Loucy (cell line): ENCODE results near the gene MED17.

ENCODE experiments used
- H2AFZ ChIP-seq: fragments of 200-600 bp; sonication (generic); 2 replicates; pipeline ENCODE4 v1.6.0; 2016; ENCODE audit warnings: antibody characterized with exemption, mild to moderate bottlenecking, low read length, moderate library complexity
- H3F3A ChIP-seq: fragments of 200-600 bp; 2 replicates; pipeline ENCODE4 v1.6.0; 2016; ENCODE audit warnings: antibody characterized with exemption, low read depth, mild to moderate bottlenecking
- H3K27me3 ChIP-seq: fragments of 200-600 bp; sonication (generic); 2 replicates; pipeline ENCODE4 v1.6.1; 2014; ENCODE audit warnings: low read length, mild to moderate bottlenecking; ENCODE audit not compliant: insufficient read depth, poor library complexity, severe bottlenecking
- H3K36me3 ChIP-seq: fragments of 200-600 bp; sonication (generic); 2 replicates; pipeline ENCODE4 v1.6.1; 2016; ENCODE audit warnings: low read length; ENCODE audit not compliant: insufficient read depth
- H3K4me1 ChIP-seq: fragments of 200-600 bp; sonication (generic); 2 replicates; pipeline ENCODE4 v1.5.1; 2014; ENCODE audit warnings: low read length, mild to moderate bottlenecking; ENCODE audit not compliant: insufficient read depth, poor library complexity, severe bottlenecking
- H3K4me2 ChIP-seq: fragments of 200-600 bp; sonication (generic); 2 replicates; pipeline ENCODE4 v1.6.0; 2014; ENCODE audit warnings: antibody characterized with exemption, low read length, low read depth, mild to moderate bottlenecking; ENCODE audit not compliant: poor library complexity, severe bottlenecking
- H3K4me3 ChIP-seq: fragments of 200-600 bp; sonication (generic); 2 replicates; pipeline ENCODE4 v1.5.1; 2014; ENCODE audit warnings: low read length, mild to moderate bottlenecking, mixed read lengths; ENCODE audit not compliant: poor library complexity, severe bottlenecking
- H3K79me2 ChIP-seq: fragments of 200-600 bp; sonication (generic); 2 replicates; pipeline ENCODE4 v1.6.1; 2014; ENCODE audit warnings: low read length; ENCODE audit not compliant: insufficient read depth
- H3K9ac ChIP-seq: fragments of 200-600 bp; sonication (generic); 2 replicates; pipeline ENCODE4 v1.6.0; 2014; ENCODE audit warnings: mild to moderate bottlenecking, low read depth, low read length, moderate library complexity; ENCODE audit not compliant: poor library complexity, severe bottlenecking
- H3K9me2 ChIP-seq: fragments of 200-600 bp; sonication (generic); replicated peaks from 2 replicates; pipeline ENCODE4 v1.6.1; 2016; ENCODE audit warnings: low read depth, low read length, mixed read lengths
- H3K9me3 ChIP-seq: fragments of 200-600 bp; sonication (generic); 2 replicates; pipeline ENCODE4 v1.6.1; 2014; ENCODE audit warnings: mild to moderate bottlenecking, antibody characterized with exemption, low read length, low read depth; ENCODE audit not compliant: insufficient read depth
- H4K20me1 ChIP-seq: fragments of 200-600 bp; sonication (generic); 2 replicates; pipeline ENCODE4 v1.6.0; 2014; ENCODE audit warnings: antibody characterized with exemption, low read length, mild to moderate bottlenecking; ENCODE audit not compliant: insufficient read depth, poor library complexity, severe bottlenecking
- CTCF ChIP-seq: fragments of 200-600 bp; sonication (generic); conservative IDR thresholded peaks from 2 replicates; pipeline ENCODE4 v1.5.1; 2014; ENCODE audit warnings: mild to moderate bottlenecking, antibody characterized with exemption, low read length
- EZH2phosphoT487 ChIP-seq: fragments of 200-600 bp; IDR thresholded peaks from 2 replicates; pipeline ENCODE4 v1.6.1; 2018; ENCODE audit warnings: antibody characterized with exemption, mild to moderate bottlenecking, moderate library complexity, borderline replicate concordance

Gene MED17

GRCh38 chr11:93819966-93820695, 36.0 kb downstream of the MED17 start:
- H3K9me2 ChIP-seq, result no peaks in the 10 kb centered on the region
- H3K36me3 ChIP-seq, result peaks cover 5% of the 10 kb centered on the region; the same call in 1 of the 2 replicates
- no peaks in the 10 kb centered on the region for H3K4me1 ChIP-seq
- H3K9ac ChIP-seq, result no peak overlapping the region
- H3K4me2 ChIP-seq, result no peak overlapping the region
- TF ChIP-seq CTCF (no peak), EZH2phosphoT487 (no peak)
- H3K27me3 ChIP-seq, result no peaks in the 10 kb centered on the region
- no peaks in the 10 kb centered on the region for H4K20me1 ChIP-seq
- no peaks in the 10 kb centered on the region for H3K9me3 ChIP-seq
- no peaks in the 10 kb centered on the region for H3K79me2 ChIP-seq
- H3K4me3 ChIP-seq, result no peak overlapping the region
- H3F3A ChIP-seq, result no peaks in the 10 kb centered on the region
- no peak overlapping the region for H2AFZ ChIP-seq

- Histone ChIP-seq H3K36me3 (no peaks in the 10 kb centered on the region; the same call in 1 of the 2 replicates), H3K4me1 (no peaks in the 10 kb centered on the region), H3K9me3 (no peaks in the 10 kb centered on the region), H3F3A (no peaks in the 10 kb centered on the region), H2AFZ (no peak overlapping the region), H3K9me2 (no peaks in the 10 kb centered on the region), H3K79me2 (no peaks in the 10 kb centered on the region), H3K4me2 (no peak overlapping the region), H4K20me1 (no peaks in the 10 kb centered on the region), H3K27me3 (no peaks in the 10 kb centered on the region), H3K4me3 (no peak overlapping the region), H3K9ac (no peak overlapping the region)
- TF ChIP-seq CTCF (no peak), EZH2phosphoT487 (no peak)
These were observed 36.8 kb downstream of the MED17 start for GRCh38 chr11:93820847-93821246.

GRCh38 chr11:93821617-93822016, 37.5 kb downstream of the MED17 start:
- no peak for TF ChIP-seq EZH2phosphoT487
- no peak for TF ChIP-seq CTCF

More at GRCh38 chr11:93821617-93822016, 37.5 kb downstream of the MED17 start:
- H3K79me2 ChIP-seq, result no peaks in the 10 kb centered on the region
- no peaks in the 10 kb centered on the region for H3K4me1 ChIP-seq
- no peak overlapping the region for H3K4me3 ChIP-seq
- H3K9me2 ChIP-seq, result no peaks in the 10 kb centered on the region
- H3K9ac ChIP-seq, result no peak overlapping the region
- no peak overlapping the region for H3K4me2 ChIP-seq
- no peaks in the 10 kb centered on the region for H3F3A ChIP-seq
- no peaks in the 10 kb centered on the region for H4K20me1 ChIP-seq
- H3K27me3 ChIP-seq, result no peaks in the 10 kb centered on the region
- H2AFZ ChIP-seq, result no peak overlapping the region
- H3K36me3 ChIP-seq, result no peaks in the 10 kb centered on the region
- no peaks in the 10 kb centered on the region for H3K9me3 ChIP-seq
